Parathyroid adenoma (tissue), 2 donors: ENCODE results near the gene SMIM20.

ENCODE experiments used
- H2AFZ ChIP-seq: fragments of 300-600 bp; sonication (generic); one replicate; pipeline ENCODE4 v1.7.0; 2017; ENCODE audit warnings: antibody characterized with exemption, mild to moderate bottlenecking
- H3K27ac ChIP-seq: fragments of 300-600 bp; sonication (generic); one replicate; pipeline ENCODE4 v1.7.0; 2017
- H3K27me3 ChIP-seq: fragments of 300-600 bp; sonication (generic); one replicate; pipeline ENCODE4 v1.7.0; 2017; ENCODE audit warnings: low read length; ENCODE audit not compliant: control insufficient read depth, insufficient read depth
- H3K36me3 ChIP-seq: fragments of 300-600 bp; sonication (generic); one replicate; pipeline ENCODE4 v1.7.0; 2017; ENCODE audit warnings: low read length; ENCODE audit not compliant: control insufficient read depth, insufficient read depth
- H3K4me1 ChIP-seq: fragments of 300-600 bp; sonication (generic); one replicate; pipeline ENCODE4 v1.7.0; 2017; ENCODE audit warnings: control low read depth
- H3K4me2 ChIP-seq: fragments of 300-600 bp; sonication (generic); one replicate; pipeline ENCODE4 v1.7.0; 2017; ENCODE audit warnings: low read length
- H3K4me3 ChIP-seq: fragments of 300-600 bp; sonication (generic); one replicate; pipeline ENCODE4 v1.7.0; 2017; ENCODE audit warnings: low read depth, low read length
- H3K79me2 ChIP-seq: fragments of 300-600 bp; sonication (generic); one replicate; pipeline ENCODE4 v1.7.0; 2017; ENCODE audit warnings: control low read depth
- H3K9ac ChIP-seq: fragments of 300-600 bp; sonication (generic); one replicate; pipeline ENCODE4 v1.7.0; 2017; ENCODE audit warnings: mild to moderate bottlenecking
- H3K9me3 ChIP-seq: fragments of 300-600 bp; sonication (generic); one replicate; pipeline ENCODE4 v1.7.0; 2017; ENCODE audit warnings: low read length; ENCODE audit not compliant: control insufficient read depth
- TF ChIP-seq, protein P1 (sequence below): fragments of 300-600 bp; sonication (generic); IDR thresholded peaks from one replicate; pipeline ENCODE4 v1.7.0; 2017; ENCODE audit warnings: antibody characterized with exemption, mild to moderate bottlenecking
- donor health status: primary hyperparathyroidism.

The SMIM20 gene

DNA sequence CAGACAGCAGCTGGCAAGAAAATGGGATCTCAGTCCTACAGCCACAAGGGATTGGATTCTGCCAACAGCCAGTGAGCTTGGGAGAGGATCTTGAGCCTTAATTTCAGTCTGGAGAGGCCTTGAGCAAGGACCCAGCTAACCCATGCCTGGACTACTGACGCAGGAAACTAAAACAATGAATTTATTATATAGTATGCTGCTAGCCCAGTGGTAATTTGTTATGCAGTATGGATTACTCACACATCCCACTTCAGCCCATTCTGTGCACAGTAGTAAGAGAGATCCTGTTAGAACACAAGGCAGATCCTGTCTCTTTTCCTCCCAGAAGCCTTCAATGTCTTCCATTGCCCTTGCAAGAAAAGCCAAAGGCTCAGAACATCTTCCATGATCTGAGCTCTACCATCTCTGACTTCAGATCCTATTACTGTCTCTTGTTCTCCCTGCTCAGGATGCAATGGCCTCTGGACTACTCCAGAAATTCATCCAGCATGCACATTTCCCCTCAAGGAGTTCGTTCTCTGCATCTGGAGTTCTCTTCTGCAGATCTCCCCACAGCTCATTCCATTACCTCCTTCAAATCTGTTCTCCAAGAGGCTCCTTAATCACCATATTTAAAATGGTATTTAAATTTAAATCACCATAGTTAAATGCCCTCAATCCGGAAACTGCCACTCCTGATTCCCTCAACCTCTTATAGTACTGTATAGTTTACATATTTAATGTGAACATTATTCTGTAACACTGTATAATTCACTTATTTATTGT is 27.6 kb downstream of the SMIM20 start:
- H3K4me3 ChIP-seq = no peak overlapping the region

DNA sequence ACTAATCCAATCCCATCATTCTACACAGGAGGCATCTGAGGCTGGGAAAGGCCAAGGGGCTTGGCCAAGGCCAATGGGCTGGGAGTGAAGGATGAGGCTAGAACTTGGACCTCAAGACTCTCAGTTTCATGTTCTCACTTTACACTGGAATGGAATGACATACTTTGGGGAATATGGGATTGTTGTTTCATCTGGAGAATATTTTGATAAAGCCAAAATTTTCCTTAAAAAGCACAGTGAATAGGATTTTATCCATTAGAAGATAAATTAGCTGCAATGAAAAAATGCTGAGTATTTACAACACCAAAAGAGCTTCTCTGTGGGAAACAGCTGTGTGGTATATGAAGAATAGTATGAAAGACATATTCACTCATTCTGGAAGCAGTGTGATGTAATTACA is 29.3 kb downstream of the SMIM20 start:
- H3K27ac ChIP-seq = no peak overlapping the region
- TF ChIP-seq, protein P1, sequence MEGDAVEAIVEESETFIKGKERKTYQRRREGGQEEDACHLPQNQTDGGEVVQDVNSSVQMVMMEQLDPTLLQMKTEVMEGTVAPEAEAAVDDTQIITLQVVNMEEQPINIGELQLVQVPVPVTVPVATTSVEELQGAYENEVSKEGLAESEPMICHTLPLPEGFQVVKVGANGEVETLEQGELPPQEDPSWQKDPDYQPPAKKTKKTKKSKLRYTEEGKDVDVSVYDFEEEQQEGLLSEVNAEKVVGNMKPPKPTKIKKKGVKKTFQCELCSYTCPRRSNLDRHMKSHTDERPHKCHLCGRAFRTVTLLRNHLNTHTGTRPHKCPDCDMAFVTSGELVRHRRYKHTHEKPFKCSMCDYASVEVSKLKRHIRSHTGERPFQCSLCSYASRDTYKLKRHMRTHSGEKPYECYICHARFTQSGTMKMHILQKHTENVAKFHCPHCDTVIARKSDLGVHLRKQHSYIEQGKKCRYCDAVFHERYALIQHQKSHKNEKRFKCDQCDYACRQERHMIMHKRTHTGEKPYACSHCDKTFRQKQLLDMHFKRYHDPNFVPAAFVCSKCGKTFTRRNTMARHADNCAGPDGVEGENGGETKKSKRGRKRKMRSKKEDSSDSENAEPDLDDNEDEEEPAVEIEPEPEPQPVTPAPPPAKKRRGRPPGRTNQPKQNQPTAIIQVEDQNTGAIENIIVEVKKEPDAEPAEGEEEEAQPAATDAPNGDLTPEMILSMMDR = no peak
- H3K4me2 ChIP-seq = no peak overlapping the region
- no peaks in the 10 kb centered on the region for H3K79me2 ChIP-seq
- H3K4me3 ChIP-seq = no peak overlapping the region
- no peaks in the 10 kb centered on the region for H3K9me3 ChIP-seq
- H3K36me3 ChIP-seq = no peaks in the 10 kb centered on the region
- H3K4me1 ChIP-seq = no peaks in the 10 kb centered on the region
- H3K27me3 ChIP-seq = no peaks in the 10 kb centered on the region
- H3K9ac ChIP-seq = no peak overlapping the region
- H2AFZ ChIP-seq = no peak overlapping the region

More for the DNA sequence above, 27.6 kb downstream of the SMIM20 start:
- H3K4me2 ChIP-seq = no peak overlapping the region
- H2AFZ ChIP-seq = no peak overlapping the region
- no peaks in the 10 kb centered on the region for H3K79me2 ChIP-seq
- no peaks in the 10 kb centered on the region for H3K27me3 ChIP-seq
- no peak overlapping the region for H3K9ac ChIP-seq
- H3K4me1 ChIP-seq = no peaks in the 10 kb centered on the region
- H3K9me3 ChIP-seq = no peaks in the 10 kb centered on the region
- TF ChIP-seq, protein P1 = no peak
- H3K36me3 ChIP-seq = no peaks in the 10 kb centered on the region
- no peak overlapping the region for H3K27ac ChIP-seq

DNA sequence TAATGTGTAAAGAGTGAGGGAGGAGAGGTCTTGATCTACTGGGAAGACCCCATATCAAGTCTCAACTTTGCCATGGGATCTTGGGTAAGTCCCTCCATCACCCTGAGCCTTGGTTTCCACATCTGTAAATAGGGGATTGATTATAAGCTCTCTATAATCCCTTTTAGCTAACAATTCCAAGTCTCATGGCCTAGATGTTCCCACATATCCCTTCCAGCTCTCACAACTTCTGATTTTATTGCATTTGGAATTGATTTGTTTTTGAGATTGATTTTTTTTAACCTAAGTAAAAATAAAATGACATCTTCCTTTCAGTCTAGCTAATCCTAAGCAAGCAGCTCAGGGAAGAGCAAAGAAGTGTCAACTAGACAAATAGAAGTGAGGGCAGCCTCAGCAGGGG is 29.8 kb downstream of the SMIM20 start:
- TF ChIP-seq, protein P1 = no peak
- Histone ChIP-seq H3K4me1 (no peaks in the 10 kb centered on the region), H3K27ac (no peak overlapping the region)

DNA sequence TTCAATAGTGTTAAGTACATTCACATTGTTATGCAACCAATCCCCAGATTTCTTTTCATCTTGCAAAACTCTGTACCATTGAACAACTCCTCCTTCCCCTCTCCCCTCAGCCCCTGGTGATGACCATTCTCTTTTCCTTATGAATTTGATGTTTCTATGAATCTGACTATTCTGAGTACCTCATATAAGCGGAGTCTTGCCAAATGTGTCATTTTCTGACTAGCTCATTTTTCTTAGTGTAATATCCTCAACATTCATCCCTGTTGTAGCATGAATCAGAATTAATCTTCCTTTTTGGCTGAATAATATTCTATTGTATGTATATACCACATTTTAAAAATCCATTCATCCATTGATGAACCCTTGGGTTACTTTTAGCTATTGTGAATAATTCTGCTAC is 34.0 kb downstream of the SMIM20 start:
- H3K36me3 ChIP-seq = no peaks in the 10 kb centered on the region
- no peak overlapping the region for H3K4me2 ChIP-seq
- H2AFZ ChIP-seq = no peak overlapping the region
- H3K27me3 ChIP-seq = no peaks in the 10 kb centered on the region
- no peak overlapping the region for H3K27ac ChIP-seq
- H3K4me1 ChIP-seq = no peaks in the 10 kb centered on the region
- no peak overlapping the region for H3K9ac ChIP-seq
- TF ChIP-seq, protein P1 = no peak
- H3K9me3 ChIP-seq = no peaks in the 10 kb centered on the region
- H3K79me2 ChIP-seq = no peaks in the 10 kb centered on the region
- no peak overlapping the region for H3K4me3 ChIP-seq

More for the DNA sequence above, 29.8 kb downstream of the SMIM20 start:
- Histone ChIP-seq H3K9ac (no peak overlapping the region), H3K4me2 (no peak overlapping the region), H3K36me3 (no peaks in the 10 kb centered on the region), H3K9me3 (no peaks in the 10 kb centered on the region), H2AFZ (no peak overlapping the region), H3K4me3 (no peak overlapping the region), H3K79me2 (no peaks in the 10 kb centered on the region), H3K27me3 (no peaks in the 10 kb centered on the region)

DNA sequence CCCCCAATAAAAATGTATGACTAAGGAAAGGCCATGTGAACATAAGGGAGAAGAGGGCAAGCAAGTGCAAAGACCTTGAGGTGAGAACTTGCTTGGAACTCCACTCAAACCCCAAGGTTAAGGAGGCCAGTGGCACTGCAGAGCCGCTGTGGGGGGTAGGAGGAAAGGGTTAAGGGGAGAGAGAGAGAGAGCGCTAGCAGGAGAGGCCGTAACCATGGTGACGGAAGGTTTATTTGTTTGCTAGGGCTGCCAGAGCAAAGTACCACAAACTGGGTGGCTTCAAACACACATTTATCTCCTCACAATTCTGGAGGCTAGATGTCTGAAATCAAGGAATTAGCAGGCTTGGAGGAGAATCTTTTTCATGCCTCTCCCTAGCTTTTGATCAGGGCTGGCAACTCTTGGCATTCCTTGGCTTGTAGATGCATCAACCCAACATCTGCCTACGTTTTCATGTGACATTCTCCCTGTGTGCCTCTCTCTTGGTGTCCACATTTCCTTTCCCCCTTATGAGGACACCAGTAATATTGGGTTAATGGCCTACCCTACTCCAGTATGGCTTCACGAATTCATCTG is 35.2 kb downstream of the SMIM20 start:
- Histone ChIP-seq H3K4me2 (no peak overlapping the region), H3K79me2 (no peaks in the 10 kb centered on the region), H3K9ac (no peak overlapping the region), H3K27ac (no peak overlapping the region), H3K27me3 (no peaks in the 10 kb centered on the region), H3K9me3 (no peaks in the 10 kb centered on the region), H3K36me3 (no peaks in the 10 kb centered on the region), H3K4me1 (no peaks in the 10 kb centered on the region), H2AFZ (no peak overlapping the region), H3K4me3 (no peak overlapping the region)
- TF ChIP-seq, protein P1 = no peak
